Measurements from ENCODE around the gene AFF4. TPM values are rescaled to one million over a fixed set of nuclear protein-coding genes. Genes with fewer than 3 reads are reported as not detected.
A peak's percentile ranks its signal among the peaks of the same experiment; 100 is the strongest.
"Not testable (repeated sequence)": the region's sequence is repeated elsewhere in the genome, so short reads cannot be mapped to it uniquely, and the experiment has no call there.

AFF4 gene
- polyA plus RNA-seq, 1 of the 3 experiments (the other 2 are of a cell fraction): 8.1 TPM

DNA sequence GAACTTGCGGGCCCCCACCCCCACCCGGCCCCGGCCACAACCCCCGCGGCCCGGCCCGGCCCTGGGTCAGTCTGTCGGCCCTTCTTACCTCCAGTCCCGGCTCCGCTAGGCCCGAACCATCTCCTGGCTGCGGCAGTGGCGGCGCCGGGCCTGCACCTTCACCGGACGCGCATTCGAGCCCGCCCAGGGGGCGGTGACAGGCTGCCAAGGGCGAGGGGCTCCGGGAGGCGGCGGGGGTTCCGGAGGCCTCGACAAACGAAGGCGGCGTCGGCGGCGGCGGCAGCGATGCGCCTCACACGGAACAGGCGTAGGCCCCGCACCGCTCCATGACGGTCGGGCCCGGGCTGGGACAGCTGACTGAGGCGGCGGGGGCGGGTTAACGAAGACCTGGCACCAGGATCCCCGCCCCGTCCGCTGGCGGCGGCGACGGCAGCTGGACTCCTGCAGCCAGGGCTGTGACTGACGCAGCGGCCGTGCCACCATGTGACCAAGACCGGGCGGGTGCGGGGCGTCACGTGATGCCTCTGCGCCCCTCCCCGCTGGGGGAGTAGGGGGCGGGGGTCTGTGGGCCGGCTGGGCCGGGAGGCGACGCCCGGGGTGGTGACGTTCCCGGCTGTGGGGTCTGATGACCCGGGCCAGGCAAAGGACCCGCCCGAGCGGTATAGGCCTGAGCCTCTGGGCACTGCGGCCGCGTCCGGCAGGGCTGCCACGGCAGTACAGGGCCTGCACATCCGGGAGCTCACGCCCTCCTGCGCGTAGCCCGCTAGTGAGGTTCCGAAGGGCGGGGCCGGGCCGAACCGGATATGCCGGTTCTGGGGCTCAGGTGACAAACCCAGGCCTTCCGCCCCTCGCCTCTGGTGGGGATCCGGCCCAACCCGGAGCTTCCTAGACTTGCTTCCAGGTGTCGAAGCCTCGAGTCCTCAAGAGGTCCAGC is at the start of gene AFF4 (continued):
- TF ChIP-seq, protein P1, sequence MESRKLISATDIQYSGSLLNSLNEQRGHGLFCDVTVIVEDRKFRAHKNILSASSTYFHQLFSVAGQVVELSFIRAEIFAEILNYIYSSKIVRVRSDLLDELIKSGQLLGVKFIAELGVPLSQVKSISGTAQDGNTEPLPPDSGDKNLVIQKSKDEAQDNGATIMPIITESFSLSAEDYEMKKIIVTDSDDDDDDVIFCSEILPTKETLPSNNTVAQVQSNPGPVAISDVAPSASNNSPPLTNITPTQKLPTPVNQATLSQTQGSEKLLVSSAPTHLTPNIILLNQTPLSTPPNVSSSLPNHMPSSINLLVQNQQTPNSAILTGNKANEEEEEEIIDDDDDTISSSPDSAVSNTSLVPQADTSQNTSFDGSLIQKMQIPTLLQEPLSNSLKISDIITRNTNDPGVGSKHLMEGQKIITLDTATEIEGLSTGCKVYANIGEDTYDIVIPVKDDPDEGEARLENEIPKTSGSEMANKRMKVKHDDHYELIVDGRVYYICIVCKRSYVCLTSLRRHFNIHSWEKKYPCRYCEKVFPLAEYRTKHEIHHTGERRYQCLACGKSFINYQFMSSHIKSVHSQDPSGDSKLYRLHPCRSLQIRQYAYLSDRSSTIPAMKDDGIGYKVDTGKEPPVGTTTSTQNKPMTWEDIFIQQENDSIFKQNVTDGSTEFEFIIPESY (IDR thresholded peaks at IDR 0.05; ENCODE audit: borderline replicate concordance, low read depth): peak; percentile 51; the same call in 1 of the 2 replicates

DNA sequence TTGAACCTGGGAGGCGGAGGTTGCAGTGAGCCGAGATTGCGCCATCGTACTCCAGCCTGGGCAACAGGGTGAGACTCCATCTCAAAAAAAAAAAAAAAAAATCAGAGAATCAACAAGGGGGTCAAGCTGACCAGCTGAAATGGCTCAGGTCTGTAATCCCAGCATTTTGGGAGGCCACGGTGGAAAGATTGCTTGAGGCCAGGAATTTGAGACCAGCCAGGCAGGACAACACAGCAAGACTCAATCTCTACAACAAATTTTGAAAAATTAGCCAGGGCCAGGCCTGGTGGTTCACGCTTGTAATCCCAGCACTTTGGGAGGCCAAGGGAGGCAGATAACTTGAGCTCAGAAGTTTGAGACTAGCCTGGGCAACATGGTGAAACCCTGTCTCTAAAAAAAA is 45.0 kb upstream of the AFF4 start:
- peaks cover 0 to 22% of the 10 kb centered on the region in 2 experiments for H3K36me3 ChIP-seq (replicated peaks in 1 of 2; ENCODE audit: control insufficient read depth in 1 of 2, insufficient read depth in 2 of 2, low read length in 1 of 2)
- H2AFZ ChIP-seq (ENCODE audit: low read depth); H3F3A ChIP-seq (replicated peaks; ENCODE audit: insufficient read depth); DNase-seq; H3K9ac ChIP-seq; H3K4me3 ChIP-seq (ENCODE audit: low read depth in 2 of 2, low read length in 1 of 2); H3K4me1 ChIP-seq (ENCODE audit: control insufficient read depth in 1 of 2, insufficient read depth in 2 of 2, low read depth in 1 of 2, low read length in 1 of 2); H4K20me1 ChIP-seq (ENCODE audit: insufficient read depth); POLR2A ChIA-PET; H3K9me2 ChIP-seq; H3K27me3 ChIP-seq (ENCODE audit: insufficient read depth); H3K4me2 ChIP-seq; H3K27ac ChIP-seq (ENCODE audit: low read depth in 2 of 2, low read length in 1 of 2); CTCF ChIA-PET; H3K9me3 ChIP-seq: not testable (repeated sequence)
- H3K79me2 ChIP-seq (ENCODE audit: insufficient read depth): peaks cover 12% of the 10 kb centered on the region; the same call in 1 of the 2 replicates
- 80% methylated on average over 6 of the region's 6 CpGs for WGBS (ENCODE audit: low lambda C conversion rate)

DNA sequence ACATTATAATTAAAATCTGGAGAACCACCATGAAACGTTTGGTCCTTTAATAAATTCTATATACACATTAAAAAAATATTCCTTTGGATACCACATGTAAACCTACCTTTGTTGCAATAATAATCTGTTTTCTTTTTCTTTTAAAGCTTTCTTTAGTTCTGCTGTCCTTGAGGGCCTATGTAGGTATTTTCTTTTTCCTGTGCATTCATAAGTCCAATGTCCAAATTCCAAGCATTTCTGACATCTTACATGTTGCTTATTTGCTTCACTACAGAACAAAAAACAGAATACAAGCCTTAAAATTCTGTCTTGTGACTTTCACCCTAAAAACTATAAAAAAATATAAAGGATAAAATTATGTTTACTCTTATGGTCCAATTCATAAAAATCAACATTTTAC is 43.2 kb upstream of the AFF4 start:
- POLR2A ChIA-PET: interaction anchor here (0.5 kb wide), 1 partner anchor 30 kb away, joined by 3 read pairs; no protein-coding TSS in a partner anchor
- CTCF ChIA-PET: no interaction called here
- H3K4me2 ChIP-seq: no peak overlapping the region
- H3K4me3 ChIP-seq (ENCODE audit: low read depth in 2 of 2, low read length in 1 of 2): no peak overlapping the region
- no peak for DNase-seq
- peaks cover 3 to 24% of the 10 kb centered on the region in 2 experiments for H3K36me3 ChIP-seq (replicated peaks in 1 of 2; ENCODE audit: control insufficient read depth in 1 of 2, insufficient read depth in 2 of 2, low read length in 1 of 2)
- H3F3A ChIP-seq (replicated peaks; ENCODE audit: insufficient read depth): no peaks in the 10 kb centered on the region
- H2AFZ ChIP-seq (ENCODE audit: low read depth): no peak overlapping the region
- H3K9me2 ChIP-seq: no peaks in the 10 kb centered on the region
- no peaks in the 10 kb centered on the region for H3K9me3 ChIP-seq
- H3K27me3 ChIP-seq (ENCODE audit: insufficient read depth): no peaks in the 10 kb centered on the region
- no peak overlapping the region for H3K27ac ChIP-seq (ENCODE audit: low read depth in 2 of 2, low read length in 1 of 2)
- no peak overlapping the region for H3K9ac ChIP-seq
- H4K20me1 ChIP-seq (ENCODE audit: insufficient read depth): no peaks in the 10 kb centered on the region
- peaks cover 12% of the 10 kb centered on the region for H3K79me2 ChIP-seq (ENCODE audit: insufficient read depth)
- WGBS (ENCODE audit: low lambda C conversion rate): 32% methylated on average over 1 of the region's 1 CpG
- H3K4me1 ChIP-seq (ENCODE audit: control insufficient read depth in 1 of 2, insufficient read depth in 2 of 2, low read depth in 1 of 2, low read length in 1 of 2): no peaks in the 10 kb centered on the region
- TF ChIP-seq, protein P2, sequence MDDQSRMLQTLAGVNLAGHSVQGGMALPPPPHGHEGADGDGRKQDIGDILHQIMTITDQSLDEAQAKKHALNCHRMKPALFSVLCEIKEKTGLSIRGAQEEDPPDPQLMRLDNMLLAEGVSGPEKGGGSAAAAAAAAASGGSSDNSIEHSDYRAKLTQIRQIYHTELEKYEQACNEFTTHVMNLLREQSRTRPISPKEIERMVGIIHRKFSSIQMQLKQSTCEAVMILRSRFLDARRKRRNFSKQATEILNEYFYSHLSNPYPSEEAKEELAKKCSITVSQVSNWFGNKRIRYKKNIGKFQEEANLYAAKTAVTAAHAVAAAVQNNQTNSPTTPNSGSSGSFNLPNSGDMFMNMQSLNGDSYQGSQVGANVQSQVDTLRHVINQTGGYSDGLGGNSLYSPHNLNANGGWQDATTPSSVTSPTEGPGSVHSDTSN (IDR thresholded peaks at IDR 0.05): no peak
- TF ChIP-seq RAD21 (IDR thresholded peaks at IDR 0.05; ENCODE audit: low read length) (no peak), MEF2A (IDR thresholded peaks at IDR 0.05; ENCODE audit: borderline replicate concordance, low read depth) (no peak), CHD2 (IDR thresholded peaks at IDR 0.05; ENCODE audit: low read length, partially characterized antibody) (no peak), SIN3A (IDR thresholded peaks at IDR 0.05; ENCODE audit: borderline replicate concordance, low read depth, low read length) (no peak), FOXJ3 (CRISPR knock-in tag; IDR thresholded peaks at IDR 0.05) (no peak), EP300 (IDR thresholded peaks at IDR 0.05; ENCODE audit: borderline replicate concordance in 1 of 2, low read depth in 1 of 2, low read length in 1 of 2) (no peak), MXI1 (IDR thresholded peaks at IDR 0.05; ENCODE audit: low read depth, low read length) (no peak), RFX5 (IDR thresholded peaks at IDR 0.05; ENCODE audit: low read length) (no peak)
- TF ChIP-seq, protein P3, sequence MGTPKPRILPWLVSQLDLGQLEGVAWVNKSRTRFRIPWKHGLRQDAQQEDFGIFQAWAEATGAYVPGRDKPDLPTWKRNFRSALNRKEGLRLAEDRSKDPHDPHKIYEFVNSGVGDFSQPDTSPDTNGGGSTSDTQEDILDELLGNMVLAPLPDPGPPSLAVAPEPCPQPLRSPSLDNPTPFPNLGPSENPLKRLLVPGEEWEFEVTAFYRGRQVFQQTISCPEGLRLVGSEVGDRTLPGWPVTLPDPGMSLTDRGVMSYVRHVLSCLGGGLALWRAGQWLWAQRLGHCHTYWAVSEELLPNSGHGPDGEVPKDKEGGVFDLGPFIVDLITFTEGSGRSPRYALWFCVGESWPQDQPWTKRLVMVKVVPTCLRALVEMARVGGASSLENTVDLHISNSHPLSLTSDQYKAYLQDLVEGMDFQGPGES (IDR thresholded peaks at IDR 0.05; ENCODE audit: low read depth, low read length): no peak
- TF ChIP-seq, protein P4, sequence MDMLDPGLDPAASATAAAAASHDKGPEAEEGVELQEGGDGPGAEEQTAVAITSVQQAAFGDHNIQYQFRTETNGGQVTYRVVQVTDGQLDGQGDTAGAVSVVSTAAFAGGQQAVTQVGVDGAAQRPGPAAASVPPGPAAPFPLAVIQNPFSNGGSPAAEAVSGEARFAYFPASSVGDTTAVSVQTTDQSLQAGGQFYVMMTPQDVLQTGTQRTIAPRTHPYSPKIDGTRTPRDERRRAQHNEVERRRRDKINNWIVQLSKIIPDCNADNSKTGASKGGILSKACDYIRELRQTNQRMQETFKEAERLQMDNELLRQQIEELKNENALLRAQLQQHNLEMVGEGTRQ (IDR thresholded peaks at IDR 0.05; ENCODE audit: borderline replicate concordance, low read depth, low read length): no peak
- TF ChIP-seq, protein P5, sequence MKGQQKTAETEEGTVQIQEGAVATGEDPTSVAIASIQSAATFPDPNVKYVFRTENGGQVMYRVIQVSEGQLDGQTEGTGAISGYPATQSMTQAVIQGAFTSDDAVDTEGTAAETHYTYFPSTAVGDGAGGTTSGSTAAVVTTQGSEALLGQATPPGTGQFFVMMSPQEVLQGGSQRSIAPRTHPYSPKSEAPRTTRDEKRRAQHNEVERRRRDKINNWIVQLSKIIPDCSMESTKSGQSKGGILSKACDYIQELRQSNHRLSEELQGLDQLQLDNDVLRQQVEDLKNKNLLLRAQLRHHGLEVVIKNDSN (IDR thresholded peaks at IDR 0.05; ENCODE audit: borderline replicate concordance, low read depth): no peak
- TF ChIP-seq, protein P6, sequence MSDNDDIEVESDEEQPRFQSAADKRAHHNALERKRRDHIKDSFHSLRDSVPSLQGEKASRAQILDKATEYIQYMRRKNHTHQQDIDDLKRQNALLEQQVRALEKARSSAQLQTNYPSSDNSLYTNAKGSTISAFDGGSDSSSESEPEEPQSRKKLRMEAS (IDR thresholded peaks at IDR 0.05; ENCODE audit: low read depth): no peak
